Vagina (tissue), 2 donors: Measurements from ENCODE around the gene DMBX1. TPM values are rescaled to one million over a fixed set of nuclear protein-coding genes. Genes with fewer than 3 reads are reported as not detected.

Source experiments
- DNase-seq, 2 donors: peaks; one replicate each; pipeline ENCODE4 v3.0.0-alpha.2; 2017; ENCODE audit errors: extremely low spot score in 2 of 2
- H3K27ac ChIP-seq: fragments of 200-600 bp; sonication (generic); one replicate; pipeline ENCODE4 v1.5.1; 2019
- H3K27me3 ChIP-seq: fragments of 200-600 bp; sonication (generic); one replicate; pipeline ENCODE4 v1.5.1; 2019
- H3K36me3 ChIP-seq, 2 donors: fragments of 200-600 bp; sonication (generic); one replicate each; pipeline ENCODE4 v1.5.1; 2017 to 2019
- H3K4me1 ChIP-seq: fragments of 200-600 bp; sonication (generic); one replicate; pipeline ENCODE4 v1.5.1; 2019
- H3K4me3 ChIP-seq, 2 donors: fragments of 200-600 bp; sonication (generic); 1 replicate in 1 of 2; 2 replicates in 1 of 2; pipeline ENCODE4 v1.5.1; 2016 to 2019
- H3K9me3 ChIP-seq: fragments of 200-600 bp; sonication (generic); one replicate; pipeline ENCODE4 v1.5.1; 2019
- CTCF ChIP-seq, 3 experiments: fragments of 450-650 bp in 2 of 3; fragments of 200-600 bp in 1 of 3; sonication (generic) in 1 of 3; IDR thresholded peaks; one replicate each; pipeline ENCODE4 v1.5.1; 2017 to 2019; ENCODE audit warnings: antibody characterized with exemption in 3 of 3, mild to moderate bottlenecking in 2 of 3, moderate library complexity in 2 of 3
- POLR2A ChIP-seq, 2 donors: fragments of 450-650 bp; IDR thresholded peaks; one replicate each; pipeline ENCODE4 v1.6.1; 2017; ENCODE audit warnings: antibody characterized with exemption in 2 of 2, mild to moderate bottlenecking in 2 of 2, moderate library complexity in 2 of 2
- POLR2AphosphoS5 ChIP-seq, 2 donors: sonication (generic); formaldehyde crosslinking; IDR thresholded peaks; one replicate each; pipeline ENCODE4 v1.9.0; 2017; ENCODE audit warnings: antibody characterized with exemption in 2 of 2, mild to moderate bottlenecking in 2 of 2, low read depth in 1 of 2; ENCODE audit not compliant: insufficient read depth in 1 of 2
- intact Hi-C: fragments of 100-400 bp; cut with DNase I; formaldehyde crosslinking; loops from one replicate; pipeline ENCODE4 v1.15.1; 2023
- total RNA-seq: library from RNA; depleted of rRNA; stranded (reverse); fragments of >200 nt; gene quantifications from one replicate; pipeline ENCODE4 v1.2.3, GENCODE V29; 2016

DMBX1 gene
- total RNA-seq, 1 donor from 2014 or later, result 0.25 TPM

GRCh38 chr1:46506470-46507219 is 17.0 kb downstream of the DMBX1 start:
- Histone ChIP-seq H3K27me3 (no peaks in the 10 kb centered on the region), H3K27ac (no peak overlapping the region), H3K9me3 (no peaks in the 10 kb centered on the region), H3K36me3 (no peaks in the 10 kb centered on the region), H3K4me3 (no peak overlapping the region), H3K4me1 (no peaks in the 10 kb centered on the region)
- DNase-seq, result no peak
- TF ChIP-seq POLR2AphosphoS5 (IDR thresholded peaks at IDR 0.05; ENCODE audit: insufficient read depth in 1 of 2, low read depth in 1 of 2) (no peak), CTCF (IDR thresholded peaks at IDR 0.05) (no peak), POLR2A (IDR thresholded peaks at IDR 0.05) (no peak)
- intact Hi-C loops, result no loop called here

GRCh38 chr1:46508757-46509156 is 19.1 kb downstream of the DMBX1 start:
- intact Hi-C loops, result no loop called here
- TF ChIP-seq POLR2A (IDR thresholded peaks at IDR 0.05) (no peak), POLR2AphosphoS5 (IDR thresholded peaks at IDR 0.05; ENCODE audit: insufficient read depth in 1 of 2, low read depth in 1 of 2) (no peak), CTCF (IDR thresholded peaks at IDR 0.05) (no peak)

GRCh38 chr1:46510341-46510997 is 20.8 kb downstream of the DMBX1 start:
- H3K9me3 ChIP-seq, result no peaks in the 10 kb centered on the region
- TF ChIP-seq CTCF (IDR thresholded peaks at IDR 0.05) (no peak), POLR2AphosphoS5 (IDR thresholded peaks at IDR 0.05; ENCODE audit: insufficient read depth in 1 of 2, low read depth in 1 of 2) (no peak), POLR2A (IDR thresholded peaks at IDR 0.05) (no peak)

More at GRCh38 chr1:46508757-46509156, 19.1 kb downstream of the DMBX1 start:
- H3K27me3 ChIP-seq, result no peaks in the 10 kb centered on the region
- H3K9me3 ChIP-seq, result no peaks in the 10 kb centered on the region
- H3K27ac ChIP-seq, result no peak overlapping the region
- H3K4me3 ChIP-seq, result no peak overlapping the region
- no peaks in the 10 kb centered on the region for H3K4me1 ChIP-seq
- DNase-seq, result no peak
- H3K36me3 ChIP-seq, result no peaks in the 10 kb centered on the region

GRCh38 chr1:46510998-46511365 is 21.3 kb downstream of the DMBX1 start:
- intact Hi-C loops, result no loop called here
- TF ChIP-seq POLR2AphosphoS5 (IDR thresholded peaks at IDR 0.05; ENCODE audit: insufficient read depth in 1 of 2, low read depth in 1 of 2) (no peak), POLR2A (IDR thresholded peaks at IDR 0.05) (no peak), CTCF (IDR thresholded peaks at IDR 0.05) (no peak)
- Histone ChIP-seq H3K27me3 (no peaks in the 10 kb centered on the region), H3K27ac (no peak overlapping the region), H3K36me3 (no peaks in the 10 kb centered on the region), H3K9me3 (no peaks in the 10 kb centered on the region), H3K4me3 (no peak overlapping the region), H3K4me1 (no peaks in the 10 kb centered on the region)
- DNase-seq, result no peak

More at GRCh38 chr1:46510341-46510997, 20.8 kb downstream of the DMBX1 start:
- Histone ChIP-seq H3K4me3 (no peak overlapping the region), H3K27ac (no peak overlapping the region), H3K27me3 (no peaks in the 10 kb centered on the region), H3K36me3 (no peaks in the 10 kb centered on the region), H3K4me1 (no peaks in the 10 kb centered on the region)
- intact Hi-C loops, result no loop called here
- DNase-seq, result no peak
